ENCODE results near the gene GULP1.

The GULP1 gene

GRCh38 chr2:188414411-188414810 is 122.7 kb downstream of the GULP1 start:
- FAIRE-seq, result no peak
- peak; percentile 27 for DNase-seq (ENCODE audit: insufficient read length, low spot score)

- FAIRE-seq (no peak), DNase-seq (ENCODE audit: insufficient read length, low spot score) (peak; percentile 20)
Observed at GRCh38 chr2:188414869-188415753, 123.4 kb downstream of the GULP1 start.

- DNase-seq (ENCODE audit: insufficient read length, low spot score) (no peak), FAIRE-seq (no peak)
Observed at GRCh38 chr2:188415754-188416083, 124.0 kb downstream of the GULP1 start.

GRCh38 chr2:188416367-188416766 is 124.7 kb downstream of the GULP1 start:
- DNase-seq (ENCODE audit: insufficient read length, low spot score) (no peak), FAIRE-seq (no peak)

- DNase-seq (ENCODE audit: insufficient read length, low spot score), result no peak
- no peak for FAIRE-seq
Observed at GRCh38 chr2:188422726-188423125, 131.1 kb downstream of the GULP1 start.

GRCh38 chr2:188425266-188425665 is 133.6 kb downstream of the GULP1 start:
- DNase-seq (ENCODE audit: insufficient read length, low spot score), result no peak
- FAIRE-seq, result no peak

- FAIRE-seq, result no peak
- no peak for DNase-seq (ENCODE audit: insufficient read length, low spot score)
Observed at GRCh38 chr2:188426121-188426520, 134.4 kb downstream of the GULP1 start.

- FAIRE-seq (no peak), DNase-seq (ENCODE audit: insufficient read length, low spot score) (no peak)
Observed at GRCh38 chr2:188430705-188431104, 139.0 kb downstream of the GULP1 start.

GRCh38 chr2:188434018-188434417 is 142.3 kb downstream of the GULP1 start:
- DNase-seq (ENCODE audit: insufficient read length, low spot score) (no peak), FAIRE-seq (no peak)

- FAIRE-seq (no peak), DNase-seq (ENCODE audit: insufficient read length, low spot score) (no peak)
Observed at GRCh38 chr2:188435115-188435514, 143.4 kb downstream of the GULP1 start.

- DNase-seq (ENCODE audit: insufficient read length, low spot score) (no peak), FAIRE-seq (peak; percentile 40)
Observed at GRCh38 chr2:188437537-188437936, 145.9 kb downstream of the GULP1 start.

GRCh38 chr2:188439986-188440385 is 148.3 kb downstream of the GULP1 start:
- DNase-seq (ENCODE audit: insufficient read length, low spot score) (no peak), FAIRE-seq (no peak)

GRCh38 chr2:188440849-188441248 is 149.2 kb downstream of the GULP1 start:
- DNase-seq (ENCODE audit: insufficient read length, low spot score), result no peak
- no peak for FAIRE-seq

GRCh38 chr2:188441288-188441947 is 149.7 kb downstream of the GULP1 start:
- DNase-seq (ENCODE audit: insufficient read length, low spot score), result no peak
- FAIRE-seq, result no peak

GRCh38 chr2:188443207-188443606 is 151.5 kb downstream of the GULP1 start:
- DNase-seq (ENCODE audit: insufficient read length, low spot score), result no peak
- FAIRE-seq, result peak; percentile 52

- DNase-seq (ENCODE audit: insufficient read length, low spot score) (peak; percentile 19), FAIRE-seq (no peak)
Observed at GRCh38 chr2:188444106-188444835, 152.6 kb downstream of the GULP1 start.

GRCh38 chr2:188449561-188449960 is 157.9 kb downstream of the GULP1 start:
- no peak for FAIRE-seq
- no peak for DNase-seq (ENCODE audit: insufficient read length, low spot score)

GRCh38 chr2:188449971-188450370 is 158.3 kb downstream of the GULP1 start:
- DNase-seq (ENCODE audit: insufficient read length, low spot score) (no peak), FAIRE-seq (no peak)

- FAIRE-seq, result peak; percentile 55
Observed at GRCh38 chr2:188450732-188451483, 159.2 kb downstream of the GULP1 start.

GRCh38 chr2:188452084-188452483 is 160.4 kb downstream of the GULP1 start:
- FAIRE-seq (no peak), DNase-seq (ENCODE audit: insufficient read length, low spot score) (no peak)

More at GRCh38 chr2:188450732-188451483, 159.2 kb downstream of the GULP1 start:
- DNase-seq (ENCODE audit: insufficient read length, low spot score), result no peak

Measured in HTR-8/SVneo (cell line).